NOMO-1 (cell line): ENCODE results near the gene GNAQ.
"Not testable (repeated sequence)": the region's sequence is repeated elsewhere in the genome, so short reads cannot be mapped to it uniquely, and the experiment has no call there.

ENCODE experiments used
- DNase-seq, 2 experiments: peaks; one replicate each; lab custom pipeline; 2025; ENCODE audit not compliant: unreplicated experiment in 2 of 2; lab: John Stamatoyannopoulos, UW

The GNAQ gene

DNA sequence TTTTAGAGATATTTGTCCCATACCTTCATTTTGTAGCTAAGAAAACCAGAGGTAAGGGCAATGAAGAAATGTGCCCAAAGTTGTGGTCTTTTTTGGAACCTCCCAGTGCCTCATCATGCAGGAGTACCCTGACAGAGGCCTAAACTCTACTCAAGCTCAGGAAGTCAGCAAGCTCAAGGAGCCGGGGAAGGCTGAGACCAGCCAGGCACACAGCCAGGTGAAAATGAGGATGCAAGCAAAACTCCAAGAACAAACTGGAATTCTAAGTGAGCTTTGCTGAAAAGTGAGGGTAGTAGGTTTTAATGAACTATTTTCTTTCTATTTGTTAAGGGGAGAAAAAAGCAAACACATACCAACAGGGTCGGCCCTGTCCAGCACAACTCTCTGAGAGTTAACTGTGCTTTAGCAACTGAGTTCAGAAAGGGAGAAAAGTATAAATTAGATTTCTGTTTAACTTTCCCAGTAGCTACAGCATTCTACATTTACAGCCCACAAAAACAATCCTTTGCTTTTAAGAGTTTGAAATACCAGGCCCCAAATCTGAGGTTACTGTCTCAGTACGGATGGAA, 146.4 kb downstream of the GNAQ start:
- DNase-seq, result no peak

DNA sequence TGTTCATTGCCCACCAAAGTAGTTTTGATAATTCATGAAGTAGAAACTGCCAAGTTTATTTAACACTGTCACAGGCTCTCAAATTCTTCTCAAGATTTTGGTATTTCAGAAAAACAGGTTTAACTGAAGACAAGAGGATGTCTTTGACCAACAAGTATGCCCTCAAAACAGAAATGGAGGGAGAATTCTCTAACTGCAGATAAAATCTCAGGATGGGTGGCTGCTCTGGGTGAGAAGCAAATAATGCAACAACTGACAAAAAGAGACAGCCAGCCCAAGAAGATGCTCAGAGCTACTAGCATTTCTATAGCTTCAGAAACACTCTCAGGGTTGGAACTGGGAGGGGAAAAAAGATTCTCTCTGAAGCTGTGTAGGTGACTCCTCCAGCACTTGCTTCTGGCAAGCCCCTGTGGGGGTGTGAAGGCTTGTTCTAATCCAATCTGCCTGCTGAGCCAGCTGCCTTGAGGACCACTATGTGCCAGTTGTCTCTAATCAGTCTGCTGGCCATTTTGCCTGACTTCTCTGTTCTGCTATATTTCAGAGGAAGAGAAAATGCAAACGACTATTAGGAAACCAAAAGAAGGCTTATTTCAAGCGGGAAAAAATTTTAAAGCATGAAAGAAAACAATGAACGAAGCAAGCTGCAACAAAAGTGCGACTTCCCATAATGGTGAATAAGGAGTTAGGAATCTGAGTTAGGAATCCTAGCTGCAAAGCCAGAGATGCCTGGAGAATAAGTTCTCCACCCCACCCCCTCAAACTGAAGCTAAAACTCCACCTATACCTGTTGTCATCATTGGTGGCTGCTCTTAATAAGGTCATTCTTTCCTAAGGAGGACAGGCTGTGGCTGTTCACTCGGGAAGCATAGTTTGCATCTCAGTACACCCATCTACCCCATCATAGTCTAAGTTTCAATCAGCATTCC, 147.5 kb downstream of the GNAQ start:
- no peak for DNase-seq

DNA sequence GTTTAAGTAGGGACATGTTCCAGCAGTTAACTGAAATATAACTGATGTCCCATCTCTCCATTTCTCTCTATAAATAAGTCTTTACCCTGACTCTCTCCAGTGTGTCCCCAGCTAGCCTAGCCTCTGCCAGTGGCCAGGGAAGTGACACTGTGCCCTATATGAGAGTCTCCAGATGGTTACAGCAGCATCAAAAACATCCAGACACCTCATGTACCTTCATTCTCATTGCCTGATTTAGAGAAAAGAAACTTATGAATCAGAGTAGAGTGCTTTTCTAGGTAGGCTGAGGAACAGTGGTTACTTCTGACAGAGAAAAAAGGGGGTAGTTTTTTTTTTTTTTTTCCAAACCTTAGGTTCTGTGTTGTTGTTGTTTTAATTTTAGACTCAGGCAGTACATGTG, 148.5 kb downstream of the GNAQ start:
- DNase-seq, result no peak

DNA sequence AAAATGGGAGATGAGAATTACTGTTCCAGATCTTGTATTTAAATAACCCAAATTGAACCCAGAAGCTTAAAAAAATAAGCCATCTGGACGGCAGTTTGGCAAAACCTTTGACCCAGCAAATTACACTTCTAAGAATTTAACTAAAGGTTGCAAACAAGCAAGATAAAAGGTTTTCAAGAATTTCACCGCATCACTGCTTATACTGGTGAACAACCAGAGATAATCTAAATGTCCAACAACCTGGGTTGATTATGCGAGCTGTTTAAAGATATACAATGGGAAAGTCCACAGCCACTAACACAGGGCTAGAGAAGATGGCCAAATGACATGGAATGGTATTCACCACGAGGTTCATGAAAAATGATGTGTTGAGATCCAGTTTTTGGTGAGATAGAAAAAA, 149.3 kb downstream of the GNAQ start:
- DNase-seq, result no peak

DNA sequence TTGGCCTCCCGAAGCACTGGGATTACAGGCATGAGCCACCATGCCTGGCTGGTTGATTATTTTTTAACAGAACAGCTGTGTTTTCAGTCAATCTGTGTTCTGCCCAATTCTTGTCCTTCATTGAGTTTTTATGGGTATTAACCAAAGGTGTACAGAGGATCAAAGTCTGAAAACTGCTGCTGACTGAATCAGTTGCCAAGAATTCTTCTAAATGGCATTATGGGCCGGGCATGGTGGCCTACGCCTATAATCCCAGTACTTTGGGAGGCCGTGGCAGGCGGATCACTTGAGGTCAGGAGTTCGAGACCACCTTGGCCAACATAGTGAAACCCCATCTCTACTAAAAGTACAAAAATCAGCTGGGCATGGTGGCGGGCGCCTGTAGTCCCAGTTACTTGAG, 150.0 kb downstream of the GNAQ start:
- DNase-seq, result not testable (repeated sequence)

DNA sequence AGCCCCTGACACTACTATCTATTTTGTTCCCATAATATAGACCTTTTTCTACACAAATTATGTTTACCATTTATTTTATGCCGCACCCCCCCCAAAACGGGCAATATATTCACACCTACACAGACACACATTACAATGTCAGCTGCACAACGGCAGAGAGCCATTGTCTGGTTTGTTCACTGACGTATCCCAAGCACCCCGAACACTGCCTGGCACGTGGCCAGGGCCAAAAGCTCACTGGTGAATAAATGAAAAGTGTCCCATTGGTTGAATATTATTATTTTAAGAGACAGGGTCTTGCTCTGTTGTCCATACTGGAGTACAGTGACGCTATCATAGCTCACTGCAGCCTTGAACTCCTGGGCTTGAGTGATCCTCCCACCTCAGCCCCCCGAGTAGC, 150.5 kb downstream of the GNAQ start:
- no peak for DNase-seq

DNA sequence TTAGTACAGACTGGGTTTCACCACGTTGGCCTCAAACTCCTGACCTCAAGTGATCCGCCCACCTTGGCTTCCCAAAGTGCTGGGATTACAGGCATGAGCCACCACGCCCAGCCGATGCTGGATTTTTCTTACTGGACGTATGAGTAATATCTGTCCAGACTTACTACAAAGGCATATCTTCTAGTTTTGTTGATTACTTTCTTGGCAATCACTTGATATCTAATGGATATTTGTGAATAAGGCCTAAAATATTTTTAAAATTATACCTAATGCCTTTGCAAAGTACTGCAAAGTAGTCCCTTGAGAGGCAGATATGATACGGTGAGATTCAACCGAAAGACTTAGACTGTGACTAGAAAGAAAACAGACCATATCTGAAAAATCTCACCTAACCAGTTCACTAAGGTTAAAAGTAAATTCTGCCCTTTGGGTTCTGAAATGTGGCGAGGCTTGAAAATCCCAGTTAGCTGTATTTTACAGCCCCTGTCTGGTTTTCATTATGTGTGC, 152.1 kb downstream of the GNAQ start:
- no peak for DNase-seq

DNA sequence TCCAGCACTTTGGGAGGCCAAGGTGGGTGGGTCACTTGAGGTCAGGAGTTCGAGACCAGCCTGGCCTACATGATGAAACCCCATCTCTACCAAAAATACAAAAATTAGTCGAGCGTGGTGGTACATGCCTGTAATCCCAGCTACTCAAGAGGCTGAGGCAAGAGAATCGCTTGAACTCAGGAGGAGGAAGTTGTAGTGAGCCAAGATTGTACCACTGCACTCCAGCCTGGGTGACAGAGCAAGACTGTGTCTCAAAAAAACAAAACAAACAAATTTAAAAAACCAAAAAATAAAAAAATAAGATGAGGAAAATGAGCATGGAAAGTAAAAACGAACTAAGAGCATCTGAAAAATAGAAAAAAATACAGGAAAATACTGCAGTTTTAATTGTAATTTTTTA, 152.8 kb downstream of the GNAQ start:
- DNase-seq, result not testable (repeated sequence)

DNA sequence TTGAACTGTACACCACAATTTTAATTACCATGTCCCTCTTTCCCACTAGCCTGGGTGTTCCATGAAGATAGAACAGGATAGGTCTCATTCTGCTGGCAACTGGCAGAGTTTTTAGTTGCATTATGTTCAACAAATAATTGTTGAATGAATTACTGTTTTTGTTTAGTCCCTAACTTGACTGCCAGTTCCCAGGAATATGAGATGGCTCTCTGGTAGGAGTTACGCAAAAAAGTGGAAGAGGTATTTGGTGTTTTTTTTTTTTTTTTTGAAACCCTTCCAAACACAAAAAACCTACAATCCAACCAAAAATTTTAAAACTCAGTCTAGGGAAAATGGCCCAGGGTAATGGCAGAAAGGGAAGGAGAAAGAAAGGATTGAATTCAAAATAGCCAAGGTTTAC, 153.6 kb downstream of the GNAQ start:
- DNase-seq, result no peak

DNA sequence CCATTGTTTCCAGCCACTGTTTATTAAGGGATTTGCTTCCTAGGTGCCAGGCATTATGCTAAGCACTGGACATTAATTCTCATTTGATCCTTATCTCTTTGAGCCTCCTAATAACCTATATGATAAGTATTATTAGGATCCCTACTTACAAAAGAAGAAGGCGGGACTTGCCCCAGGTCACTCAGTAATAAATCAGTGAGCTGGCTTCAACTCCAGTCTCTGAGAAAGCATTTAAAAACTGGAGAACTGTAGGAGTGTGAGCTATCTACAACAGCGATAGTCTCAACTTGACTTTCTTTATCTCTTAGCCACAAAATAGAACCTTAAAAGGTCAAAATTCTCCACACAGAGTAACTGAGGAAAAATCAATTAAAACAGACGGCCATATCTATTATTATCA, 155.0 kb downstream of the GNAQ start:
- no peak for DNase-seq

DNA sequence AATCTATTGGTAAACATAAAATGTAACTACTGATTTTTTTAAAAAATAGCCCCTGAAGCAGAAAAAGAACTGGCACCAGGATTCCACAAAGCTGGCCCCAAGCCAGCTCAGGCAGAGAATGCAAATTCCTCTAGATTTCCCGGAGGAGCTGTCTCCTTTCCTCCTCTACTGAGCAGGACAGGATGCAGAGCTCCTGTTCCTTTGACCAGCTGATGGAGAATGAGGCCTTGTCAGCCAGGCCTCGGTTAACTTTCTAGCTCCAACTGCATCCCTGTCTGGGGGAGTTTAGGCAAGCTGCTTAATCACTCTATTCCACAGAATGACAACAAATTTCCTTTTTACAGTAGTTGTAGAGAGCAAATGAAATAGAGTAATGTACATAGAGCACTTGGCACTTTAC, 155.5 kb downstream of the GNAQ start:
- no peak for DNase-seq

DNA sequence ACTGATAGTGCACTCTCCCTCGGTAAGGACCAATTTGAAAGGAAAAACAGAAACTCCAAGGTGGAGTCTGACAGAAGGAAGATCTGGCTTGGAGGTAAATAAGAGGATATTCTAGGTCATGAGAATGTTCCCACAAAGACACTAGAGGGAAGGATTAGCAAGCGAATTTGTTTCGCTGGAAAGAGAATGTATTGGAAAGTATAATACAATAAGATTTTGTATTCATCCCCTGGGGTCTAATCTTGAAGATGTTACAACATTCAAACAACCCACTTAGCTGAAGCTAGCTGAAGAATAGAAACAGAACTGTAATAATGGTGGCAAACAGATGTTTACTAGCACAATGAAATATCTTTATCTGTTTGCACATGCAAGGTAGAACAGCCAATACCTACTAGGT, 158.7 kb downstream of the GNAQ start:
- DNase-seq, result no peak

DNA sequence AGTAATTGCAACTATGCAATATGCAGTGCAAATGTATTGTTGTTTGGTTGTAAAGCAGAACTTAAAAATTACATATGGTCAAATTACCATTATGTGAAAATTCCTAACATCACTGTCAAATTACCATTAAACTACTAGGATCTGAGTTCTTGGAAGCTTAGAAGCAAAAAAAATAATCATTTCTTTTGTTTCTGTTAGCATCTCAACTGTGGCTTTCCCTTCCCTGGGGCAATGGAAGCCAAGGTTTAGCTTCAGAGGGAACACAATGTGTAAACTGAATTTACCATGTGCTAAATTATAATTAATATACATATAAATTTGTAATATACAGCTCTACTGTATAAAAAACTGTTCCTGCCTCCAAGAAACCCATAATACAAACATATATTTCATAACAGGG, 159.4 kb downstream of the GNAQ start:
- no peak for DNase-seq

DNA sequence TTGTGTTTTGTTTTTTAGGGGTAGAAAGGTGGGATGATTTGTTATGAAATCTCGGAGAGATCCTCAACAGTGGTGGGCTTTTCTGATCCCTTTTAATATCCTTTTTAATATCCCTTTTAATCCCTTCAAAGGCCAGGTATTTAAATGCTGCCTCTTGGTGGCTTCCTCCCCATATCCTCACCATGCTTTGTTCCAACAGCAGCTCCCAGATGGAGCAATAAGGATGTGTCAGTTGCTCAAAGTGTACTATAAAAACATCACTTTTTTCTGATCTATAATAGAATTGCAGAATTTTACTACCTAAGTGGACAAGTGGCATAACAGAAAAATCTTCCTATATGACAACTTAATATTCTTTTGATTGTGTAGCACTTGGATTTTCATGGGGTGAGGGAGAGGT, 160.1 kb downstream of the GNAQ start:
- DNase-seq, result no peak

DNA sequence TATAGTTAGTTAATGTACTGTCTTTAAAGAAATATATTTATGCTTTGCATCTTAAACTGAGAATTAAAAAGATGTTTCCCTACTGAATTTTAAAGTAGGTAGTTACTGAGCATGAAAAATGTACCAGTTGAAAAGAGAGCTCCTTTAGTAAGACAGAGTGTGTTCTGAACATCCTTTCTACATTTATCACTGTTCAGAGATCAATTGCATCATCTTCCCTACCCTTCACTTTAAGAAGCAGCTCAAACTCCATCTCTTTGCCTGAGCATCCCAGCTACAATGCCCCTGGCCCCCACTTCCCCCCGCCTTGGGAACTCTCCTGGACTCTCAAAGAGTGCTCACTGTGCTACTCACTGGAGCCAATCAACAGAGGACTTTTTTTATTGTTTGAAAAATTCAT, 164.7 kb downstream of the GNAQ start:
- DNase-seq, result no peak

DNA sequence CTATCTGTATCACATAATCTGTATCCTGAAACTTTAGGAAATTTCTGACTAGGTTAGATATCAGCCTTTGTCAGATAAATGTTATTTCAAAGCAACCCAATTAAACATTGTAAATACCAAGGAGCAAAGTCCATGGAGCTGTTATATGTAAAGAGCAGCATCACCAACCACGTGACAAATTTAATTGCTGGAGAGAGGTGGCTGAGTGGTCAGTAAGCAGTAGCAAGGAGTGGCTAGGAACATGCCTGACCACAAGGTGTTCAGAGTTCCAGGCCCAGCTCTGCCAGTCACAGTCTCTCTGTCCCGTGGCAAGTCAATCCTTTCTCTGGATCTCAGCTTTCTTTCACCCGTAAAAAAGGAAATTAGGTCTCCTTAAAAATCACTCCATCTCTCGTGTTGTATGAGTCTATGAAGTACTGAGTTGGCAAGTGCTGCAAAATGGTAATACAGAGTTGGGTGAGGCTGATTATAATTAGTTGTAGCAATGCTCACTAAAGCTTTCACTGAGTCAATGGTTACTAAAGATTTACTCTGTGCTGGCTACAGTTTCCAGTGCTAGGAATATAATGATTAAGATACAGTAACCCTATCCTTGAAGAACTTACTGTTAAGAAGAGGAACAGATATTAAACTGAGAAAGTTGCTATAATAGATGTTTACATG, 166.1 kb downstream of the GNAQ start:
- no peak for DNase-seq

DNA sequence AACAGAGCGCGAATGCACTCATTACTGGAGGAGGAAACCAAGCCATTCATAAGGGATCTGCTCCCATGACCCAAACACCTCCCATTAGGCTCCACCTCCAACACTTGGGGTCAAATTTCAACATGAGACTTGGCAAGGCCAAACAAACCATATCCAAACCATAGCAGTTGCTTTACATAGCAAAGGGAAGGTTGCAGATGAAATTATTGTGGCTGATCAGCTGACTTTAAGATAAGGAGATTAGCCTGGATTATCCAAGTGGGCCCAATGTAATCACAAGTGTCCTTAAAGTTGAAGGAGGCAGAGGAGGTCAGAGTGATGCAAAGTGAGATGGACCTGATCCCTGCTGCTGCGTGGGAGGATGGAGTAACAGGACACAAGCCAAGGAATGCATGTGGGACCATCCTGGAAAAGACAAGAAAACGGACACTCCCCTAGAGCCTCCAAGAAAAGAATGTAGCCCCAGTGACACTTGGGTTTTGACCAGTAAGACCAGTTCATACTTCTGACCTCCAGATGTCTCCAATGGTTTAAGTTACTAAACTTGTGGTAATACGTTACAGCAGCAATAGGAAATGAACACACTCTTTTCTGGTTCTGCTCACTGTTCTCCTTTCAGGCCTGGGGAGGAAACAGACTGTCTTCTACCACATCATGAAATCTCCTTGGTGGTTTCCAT, 167.3 kb downstream of the GNAQ start:
- peak in 1 of 2 experiments; percentile 9 for DNase-seq

DNA sequence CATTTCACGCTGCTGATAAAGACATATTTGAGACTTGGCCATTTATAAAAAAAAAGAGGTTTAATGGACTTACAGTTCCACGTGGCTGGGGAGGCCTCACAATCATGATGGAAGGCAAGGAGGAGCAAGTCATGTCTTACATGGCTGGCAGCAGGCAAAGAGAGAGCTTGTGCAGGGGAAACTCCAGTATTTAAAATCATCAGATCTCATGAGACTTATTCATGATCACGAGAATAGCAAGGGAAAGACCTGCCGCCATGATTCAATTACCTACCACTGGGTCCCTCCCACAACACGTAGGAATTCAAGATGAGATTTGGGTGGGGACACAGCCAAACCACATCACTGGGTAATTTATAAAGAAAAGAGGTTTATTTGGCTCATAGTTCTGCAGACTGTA, 168.0 kb downstream of the GNAQ start:
- not testable (repeated sequence) for DNase-seq

DNA sequence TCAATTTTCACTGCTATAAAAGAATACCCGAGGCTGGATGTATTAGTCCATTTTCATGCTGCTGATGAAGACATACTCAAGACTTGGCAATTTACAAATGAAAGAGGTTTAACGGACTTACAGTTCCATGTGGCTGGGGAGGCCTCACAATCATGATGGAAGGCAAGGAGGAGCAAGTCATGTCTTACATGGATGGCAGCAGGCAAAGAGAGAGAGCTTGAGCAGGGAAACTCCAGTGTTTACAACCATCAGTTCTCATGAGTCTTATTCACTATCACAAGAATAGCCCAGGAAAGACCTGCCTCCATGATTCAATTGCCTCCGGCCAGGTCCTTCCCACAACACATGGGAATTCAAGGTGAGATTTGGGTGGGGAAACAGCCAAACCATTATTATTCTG, 170.7 kb downstream of the GNAQ start:
- not testable (repeated sequence) for DNase-seq

DNA sequence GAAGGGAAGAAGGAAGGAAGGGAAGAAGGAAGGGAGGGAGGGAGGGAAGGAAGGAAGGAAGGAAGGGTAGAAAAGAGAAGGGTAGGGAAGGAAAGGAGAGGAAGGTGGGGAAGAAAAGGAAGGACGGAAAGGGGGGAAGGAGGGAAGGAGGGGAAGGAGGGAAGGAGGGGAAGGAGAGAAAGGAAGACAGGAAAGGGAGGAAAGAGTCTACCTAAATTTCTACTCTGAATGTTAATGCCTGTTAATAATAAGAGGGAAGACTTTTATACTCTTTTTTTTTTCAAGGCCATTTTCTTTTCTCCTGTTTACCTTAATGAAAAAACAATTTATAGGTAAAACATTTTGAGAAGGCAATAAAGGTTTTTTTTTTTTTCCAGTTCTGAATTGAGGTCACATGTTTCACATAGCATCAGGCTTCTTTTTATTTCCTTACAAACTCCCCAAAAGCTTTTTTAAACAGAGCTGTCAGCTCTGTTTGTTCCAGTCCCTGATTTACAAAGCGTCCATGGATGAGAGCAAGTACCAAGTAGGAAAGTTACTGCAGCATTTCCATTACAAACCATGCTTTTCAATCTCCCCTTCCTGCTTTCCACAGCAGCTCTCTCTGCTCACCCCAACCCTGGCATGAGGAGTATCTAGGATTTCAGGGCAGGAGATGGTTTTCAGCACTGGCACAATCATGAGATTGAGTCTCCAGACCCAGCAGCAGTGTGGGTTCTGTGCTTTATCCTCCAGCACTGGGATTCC, 173.9 kb downstream of the GNAQ start:
- DNase-seq, result no peak
